Measurements from ENCODE around the gene OR51D1.

OR51D1 gene

GRCh38 chr11:4645974-4646373 is 8.7 kb downstream of the OR51D1 start:
- no peak for TF ChIP-seq EZH2 (IDR thresholded peaks at IDR 0.05; ENCODE audit: borderline replicate concordance, low read depth, low read length, severe bottlenecking)
- TF ChIP-seq CTCF (IDR thresholded peaks at IDR 0.05; ENCODE audit: borderline replicate concordance, extremely low read depth, low read length, poor library complexity, severe bottlenecking), result no peak
- Histone ChIP-seq H3K4me3 (ENCODE audit: low read depth in 1 of 2, low read length in 2 of 2) (no peak overlapping the region), H3K9me3 (ENCODE audit: insufficient read depth, low read length, severe bottlenecking) (no peaks in the 10 kb centered on the region), H3K4me1 (ENCODE audit: insufficient read depth, low read length) (no peaks in the 10 kb centered on the region), H3K79me2 (ENCODE audit: insufficient read depth, low read length) (no peaks in the 10 kb centered on the region), H3K4me2 (ENCODE audit: insufficient read depth, low read length) (no peak overlapping the region), H3K9ac (ENCODE audit: low read depth, low read length) (no peak overlapping the region), H2AFZ (ENCODE audit: low read depth, low read length) (no peak overlapping the region), H3K27me3 (ENCODE audit: insufficient read depth, low read length, poor library complexity) (peaks cover 15% of the 10 kb centered on the region), H3K27ac (ENCODE audit: low read length) (no peak overlapping the region), H3K36me3 (ENCODE audit: insufficient read depth, low read length) (no peaks in the 10 kb centered on the region), H4K20me1 (ENCODE audit: insufficient read depth, low read length) (no peaks in the 10 kb centered on the region)
- no peak for ATAC-seq (ENCODE audit: insufficient read depth, low read depth)
- DNase-seq, result no peak

GRCh38 chr11:4647766-4648165 is 10.5 kb downstream of the OR51D1 start:
- H2AFZ ChIP-seq (ENCODE audit: low read depth, low read length), result no peak overlapping the region
- H3K9me3 ChIP-seq (ENCODE audit: insufficient read depth, low read length, severe bottlenecking), result no peaks in the 10 kb centered on the region
- DNase-seq, result no peak
- no peak overlapping the region for H3K9ac ChIP-seq (ENCODE audit: low read depth, low read length)
- H3K4me3 ChIP-seq (ENCODE audit: low read depth in 1 of 2, low read length in 2 of 2), result no peak overlapping the region
- no peaks in the 10 kb centered on the region for H4K20me1 ChIP-seq (ENCODE audit: insufficient read depth, low read length)
- no peaks in the 10 kb centered on the region for H3K36me3 ChIP-seq (ENCODE audit: insufficient read depth, low read length)
- peaks cover 11% of the 10 kb centered on the region for H3K27me3 ChIP-seq (ENCODE audit: insufficient read depth, low read length, poor library complexity)
- no peaks in the 10 kb centered on the region for H3K79me2 ChIP-seq (ENCODE audit: insufficient read depth, low read length)
- no peak overlapping the region for H3K4me2 ChIP-seq (ENCODE audit: insufficient read depth, low read length)
- ATAC-seq (ENCODE audit: insufficient read depth, low read depth), result no peak
- H3K27ac ChIP-seq (ENCODE audit: low read length), result no peak overlapping the region
- H3K4me1 ChIP-seq (ENCODE audit: insufficient read depth, low read length), result no peaks in the 10 kb centered on the region
- no peak for TF ChIP-seq CTCF (IDR thresholded peaks at IDR 0.05; ENCODE audit: borderline replicate concordance, extremely low read depth, low read length, poor library complexity, severe bottlenecking)
- no peak for TF ChIP-seq EZH2 (IDR thresholded peaks at IDR 0.05; ENCODE audit: borderline replicate concordance, low read depth, low read length, severe bottlenecking)

- no peaks in the 10 kb centered on the region for H3K9me3 ChIP-seq (ENCODE audit: insufficient read depth, low read length, severe bottlenecking)
- H3K4me3 ChIP-seq (ENCODE audit: low read depth in 1 of 2, low read length in 2 of 2), result no peak overlapping the region
- no peak for TF ChIP-seq EZH2 (IDR thresholded peaks at IDR 0.05; ENCODE audit: borderline replicate concordance, low read depth, low read length, severe bottlenecking)
- no peak for TF ChIP-seq CTCF (IDR thresholded peaks at IDR 0.05; ENCODE audit: borderline replicate concordance, extremely low read depth, low read length, poor library complexity, severe bottlenecking)
- H3K4me2 ChIP-seq (ENCODE audit: insufficient read depth, low read length), result no peak overlapping the region
- no peaks in the 10 kb centered on the region for H3K79me2 ChIP-seq (ENCODE audit: insufficient read depth, low read length)
- H4K20me1 ChIP-seq (ENCODE audit: insufficient read depth, low read length), result no peaks in the 10 kb centered on the region
- H2AFZ ChIP-seq (ENCODE audit: low read depth, low read length), result no peak overlapping the region
- no peaks in the 10 kb centered on the region for H3K4me1 ChIP-seq (ENCODE audit: insufficient read depth, low read length)
- H3K27me3 ChIP-seq (ENCODE audit: insufficient read depth, low read length, poor library complexity), result peaks cover 4% of the 10 kb centered on the region
- H3K9ac ChIP-seq (ENCODE audit: low read depth, low read length), result no peak overlapping the region
- no peak overlapping the region for H3K27ac ChIP-seq (ENCODE audit: low read length)
- no peak for ATAC-seq (ENCODE audit: insufficient read depth, low read depth)
- no peaks in the 10 kb centered on the region for H3K36me3 ChIP-seq (ENCODE audit: insufficient read depth, low read length)
- DNase-seq, result no peak
These were observed 17.5 kb downstream of the OR51D1 start for GRCh38 chr11:4654635-4655369.

All from DND-41 (cell line).